HG03066 (cell line): ENCODE measurements around the gene CCNI.
"Not testable (repeated sequence)": the region's sequence is repeated elsewhere in the genome, so short reads cannot be mapped to it uniquely, and the experiment has no call there.

Experiments used
- ATAC-seq: cut with Tn5 transposase; IDR thresholded peaks from one replicate; pipeline ENCODE4 v1.9.1; 2021; ENCODE audit warnings: low read depth; ENCODE audit not compliant: unreplicated experiment

Gene CCNI

GRCh38 chr4:77084019-77084639 lies 8.3 kb upstream of the CCNI start:
- ATAC-seq, result no peak

DNA sequence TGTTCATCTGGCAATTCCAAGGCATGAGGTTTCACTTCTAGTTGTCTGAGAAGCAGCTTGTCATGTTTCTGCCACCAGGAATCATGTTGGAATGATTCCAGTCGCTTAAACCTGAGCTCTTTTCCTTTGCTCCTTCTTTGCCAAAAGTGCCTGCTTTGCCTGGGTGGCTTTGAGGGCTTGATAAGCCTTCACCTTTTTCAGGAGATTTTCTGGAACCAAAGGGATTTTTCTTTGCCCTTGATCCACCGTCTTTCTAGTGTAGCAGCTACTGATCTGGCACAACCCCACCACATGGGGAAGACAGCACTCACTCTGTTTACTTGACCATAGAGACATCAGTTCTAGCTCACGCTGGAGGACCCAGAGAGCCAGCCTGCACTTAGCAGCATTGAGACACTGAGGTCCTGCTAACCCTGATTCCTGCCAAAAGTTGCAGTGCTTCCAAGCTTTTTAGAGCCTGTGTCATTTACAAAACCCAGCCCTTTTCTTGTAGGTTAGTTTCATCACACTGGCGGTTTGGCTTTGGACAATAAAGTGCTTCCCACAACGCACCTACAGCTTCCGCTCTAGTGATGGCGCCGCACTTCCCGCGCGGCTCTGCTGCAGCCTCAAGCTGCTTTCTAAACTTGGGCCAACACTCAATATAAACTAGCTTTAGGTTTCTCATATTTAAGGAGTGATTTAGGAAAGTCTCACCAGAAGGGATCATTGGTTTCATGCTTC lies 7.3 kb upstream of the CCNI start:
- no peak for ATAC-seq

GRCh38 chr4:77080806-77081205 lies 5.0 kb upstream of the CCNI start:
- ATAC-seq, result not testable (repeated sequence)

DNA sequence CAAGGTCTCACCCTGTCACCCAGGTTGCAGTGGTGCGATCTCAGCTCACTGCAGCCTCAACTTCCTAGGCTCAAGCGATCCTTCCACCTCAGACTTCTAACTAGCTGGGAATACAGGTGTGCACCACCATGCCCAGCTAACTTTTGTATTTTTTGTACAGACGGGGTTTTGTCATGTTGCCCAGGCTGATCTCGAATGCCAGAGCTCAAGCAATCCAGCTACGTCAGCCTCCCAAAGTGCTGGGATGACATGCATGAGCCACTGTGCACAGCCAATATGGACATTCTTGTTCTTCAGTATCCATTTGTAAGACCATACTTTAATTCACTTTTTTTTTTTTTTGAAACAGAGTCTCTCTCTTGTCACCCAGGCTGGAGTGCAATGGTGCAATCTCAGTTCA lies 3.5 kb upstream of the CCNI start:
- no peak for ATAC-seq

DNA sequence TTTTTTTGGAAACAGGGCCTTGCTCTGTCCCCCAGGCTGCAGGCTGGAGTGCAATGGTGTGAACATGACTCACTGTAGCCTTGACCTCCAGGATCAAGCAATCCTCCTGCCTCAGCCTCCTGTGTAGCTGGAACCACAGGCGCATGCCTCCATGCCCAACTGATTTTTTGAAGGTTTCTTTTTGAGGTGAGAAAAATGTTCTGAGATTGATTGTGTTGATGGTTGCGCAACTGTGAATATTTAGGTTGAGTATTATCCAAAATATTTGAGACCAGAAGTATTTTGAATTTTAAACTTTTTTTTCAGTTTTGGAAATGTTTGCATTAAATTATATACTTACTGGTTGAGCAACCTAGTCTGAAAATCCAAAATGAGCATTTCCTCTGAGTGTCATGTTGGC lies 2.6 kb upstream of the CCNI start:
- ATAC-seq, result no peak

DNA sequence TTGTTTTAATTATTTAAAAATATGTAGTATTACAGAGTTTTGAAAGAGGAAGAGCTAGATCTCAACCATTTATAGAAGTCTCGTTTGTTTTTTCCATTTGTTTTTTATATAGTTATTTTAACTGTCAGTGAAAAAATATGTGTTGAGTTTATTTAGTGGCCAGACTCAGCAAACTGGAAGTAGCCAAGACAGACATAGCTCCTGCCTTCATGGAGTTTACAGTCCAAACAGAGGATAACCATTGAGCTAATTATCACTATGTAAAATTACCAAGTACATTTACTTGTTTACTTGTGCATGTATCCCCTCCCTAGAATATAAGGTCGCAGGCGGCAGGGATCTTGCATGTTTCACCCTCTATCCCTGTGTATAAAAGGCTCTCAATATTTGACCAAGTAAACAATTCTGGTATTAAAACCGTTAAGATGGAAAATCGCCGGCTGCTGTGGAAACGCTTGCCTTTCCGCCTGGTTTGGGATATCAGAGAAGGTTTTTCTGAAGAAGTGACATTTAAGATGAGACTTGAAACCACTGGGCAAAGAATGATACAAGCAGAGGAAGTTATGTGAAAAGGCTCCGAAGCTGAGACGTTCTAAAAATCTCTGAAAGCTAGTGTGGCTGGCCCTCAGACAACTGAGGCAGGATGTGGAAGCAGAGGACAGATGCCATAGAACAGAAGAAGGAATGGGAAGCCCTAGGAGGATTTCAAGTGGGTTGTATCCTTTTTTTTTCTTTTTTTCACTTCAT lies 1.3 kb upstream of the CCNI start:
- no peak for ATAC-seq

DNA sequence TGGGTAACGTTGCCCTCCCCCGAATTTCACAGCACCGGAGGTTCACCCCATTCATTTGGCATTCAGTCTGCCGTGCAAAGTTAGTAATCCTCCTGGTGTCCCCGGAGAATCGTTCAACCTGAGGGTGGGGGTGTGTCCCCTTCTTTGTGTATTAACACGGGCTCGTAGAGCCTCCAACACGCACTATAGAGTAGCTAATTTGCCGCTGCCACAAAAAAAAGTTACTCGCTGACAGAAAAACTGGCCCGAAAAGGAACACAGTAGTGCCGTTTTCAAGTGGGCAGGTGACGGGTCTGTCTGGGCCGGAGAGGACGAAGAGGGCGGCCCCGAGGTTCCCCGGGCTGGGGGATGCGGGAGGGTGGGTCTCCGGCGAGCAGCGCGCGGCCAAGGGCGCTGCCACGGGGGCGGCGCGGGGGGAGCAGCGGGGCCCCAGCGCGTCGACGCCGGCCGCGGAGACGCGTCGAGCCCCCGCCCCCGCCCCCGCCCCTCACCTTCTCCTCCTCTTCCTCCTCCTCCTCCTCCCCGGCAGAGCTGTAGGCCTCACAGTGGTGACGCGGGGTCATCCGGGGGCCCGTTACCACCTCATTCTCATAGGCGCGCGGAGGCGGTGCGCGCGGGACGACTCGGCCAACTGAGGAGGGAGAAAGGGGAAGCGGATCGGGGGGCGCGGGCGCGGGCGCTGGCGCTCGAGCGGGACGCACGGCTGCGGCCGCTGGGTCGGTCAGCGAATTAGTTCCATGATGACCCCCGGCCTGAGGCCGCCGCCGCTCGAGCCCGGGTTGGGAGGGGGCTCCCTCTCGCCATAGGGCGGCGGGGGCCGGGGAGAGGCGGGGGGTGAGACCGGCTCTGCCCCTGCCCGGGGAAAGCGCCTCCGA lies 571 bp downstream of the CCNI start:
- peak; percentile 51 for ATAC-seq

DNA sequence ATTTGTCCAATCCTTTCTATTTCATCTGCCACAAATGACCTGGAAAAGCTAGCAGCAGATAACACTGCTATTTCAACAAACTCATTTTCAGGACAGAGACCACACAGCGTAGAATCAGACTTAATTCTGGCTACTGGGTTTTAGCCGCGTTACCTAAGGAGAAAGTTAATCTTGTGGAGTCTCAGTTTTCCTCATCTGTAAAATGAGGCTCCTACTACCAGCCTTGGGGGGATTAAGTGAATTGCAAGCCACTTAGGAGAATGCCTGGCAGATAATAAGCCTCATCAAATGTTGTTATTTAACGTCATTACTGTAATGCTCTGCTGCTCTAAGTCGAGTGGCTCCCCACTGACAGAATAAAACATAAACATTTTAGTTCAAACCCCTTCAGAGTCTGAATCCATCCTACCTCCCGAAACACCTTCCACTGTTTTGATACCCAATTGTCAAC lies 1.4 kb downstream of the CCNI start:
- no peak for ATAC-seq

GRCh38 chr4:77073981-77074380 lies 1.8 kb downstream of the CCNI start:
- no peak for ATAC-seq

- ATAC-seq, result no peak
Measured at GRCh38 chr4:77073106-77073809, 2.5 kb downstream of the CCNI start.

GRCh38 chr4:77072195-77072753 lies 3.5 kb downstream of the CCNI start:
- ATAC-seq, result no peak

- ATAC-seq, result peak; percentile 50
Measured at GRCh38 chr4:77069514-77069913, 6.3 kb downstream of the CCNI start.

DNA sequence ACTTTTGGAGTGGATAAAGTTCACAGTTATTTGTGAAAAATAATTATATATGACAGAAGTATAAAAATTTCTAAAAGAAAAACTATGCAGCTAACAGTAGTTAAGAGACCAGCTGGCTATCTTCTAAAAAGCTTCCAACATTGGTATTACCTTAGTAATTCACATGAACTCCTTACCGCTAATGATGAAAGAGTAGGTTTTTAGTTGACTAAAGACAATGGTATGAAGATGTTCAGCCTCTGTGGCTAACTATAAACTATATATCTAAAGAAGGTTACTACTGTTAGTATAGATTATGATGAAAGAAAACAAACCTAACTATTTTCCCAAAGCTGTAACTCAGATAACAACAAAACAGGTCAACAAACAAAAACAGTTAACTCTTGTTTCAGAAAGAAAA lies 10.4 kb downstream of the CCNI start:
- ATAC-seq, result no peak

DNA sequence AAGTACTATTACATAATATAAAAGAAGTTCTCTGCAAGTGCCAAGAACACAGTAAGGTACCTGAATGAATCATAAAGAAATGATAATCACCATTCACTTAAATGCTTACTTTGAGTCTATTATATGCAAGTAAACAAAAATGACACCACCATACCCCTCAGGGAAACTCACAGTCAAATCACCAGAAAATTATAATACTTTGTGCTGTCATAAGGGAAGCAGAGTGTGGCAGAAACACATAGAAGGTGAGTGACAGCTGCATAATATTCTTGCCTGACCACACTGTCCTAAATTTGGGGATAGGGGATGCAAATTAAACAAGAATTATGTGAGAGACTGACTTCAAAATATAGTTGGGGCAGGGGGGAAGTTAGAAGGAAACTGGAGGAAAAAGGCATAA lies 12.9 kb downstream of the CCNI start:
- ATAC-seq, result no peak

DNA sequence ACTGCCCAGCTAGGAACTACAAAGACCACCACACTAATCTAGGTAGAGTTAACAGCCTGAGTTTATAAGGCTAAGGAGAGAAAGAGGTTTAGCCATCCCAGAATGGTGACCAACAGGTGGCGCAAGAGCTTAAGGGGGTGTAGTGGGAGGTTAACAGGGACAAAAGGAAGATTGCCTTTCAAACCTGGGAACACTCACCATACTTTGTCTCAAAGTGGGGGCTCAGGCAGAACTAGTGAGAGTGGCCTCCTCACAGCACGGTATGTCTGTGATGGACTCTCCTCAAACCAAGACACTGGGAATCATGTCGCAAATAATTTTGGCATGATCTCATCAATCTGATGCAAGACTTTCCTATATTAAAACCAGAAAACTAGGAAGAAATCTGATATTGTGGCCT lies 23.4 kb downstream of the CCNI start:
- ATAC-seq, result no peak

DNA sequence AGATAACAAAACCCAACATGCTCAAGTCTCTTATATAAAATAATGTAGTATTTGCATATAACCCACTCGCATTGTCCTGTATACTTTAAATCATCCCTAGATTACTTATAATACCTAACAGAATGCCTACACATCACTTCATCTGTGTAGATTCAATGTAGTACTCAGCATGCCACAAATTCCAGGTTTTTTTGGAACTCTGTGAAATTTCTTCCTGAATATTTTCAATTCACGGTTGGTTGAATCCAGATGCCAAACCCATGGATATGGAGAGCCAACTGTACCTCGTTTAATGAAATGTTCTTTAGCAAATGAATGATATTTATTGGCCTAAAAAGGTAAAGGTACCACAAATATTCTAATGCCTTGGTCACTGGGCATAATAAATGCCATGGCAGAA lies 24.8 kb downstream of the CCNI start:
- ATAC-seq, result no peak

- ATAC-seq, result no peak
Measured at GRCh38 chr4:77047037-77047436, 28.8 kb downstream of the CCNI start.

GRCh38 chr4:77045490-77045889 lies 30.3 kb downstream of the CCNI start:
- no peak for ATAC-seq

DNA sequence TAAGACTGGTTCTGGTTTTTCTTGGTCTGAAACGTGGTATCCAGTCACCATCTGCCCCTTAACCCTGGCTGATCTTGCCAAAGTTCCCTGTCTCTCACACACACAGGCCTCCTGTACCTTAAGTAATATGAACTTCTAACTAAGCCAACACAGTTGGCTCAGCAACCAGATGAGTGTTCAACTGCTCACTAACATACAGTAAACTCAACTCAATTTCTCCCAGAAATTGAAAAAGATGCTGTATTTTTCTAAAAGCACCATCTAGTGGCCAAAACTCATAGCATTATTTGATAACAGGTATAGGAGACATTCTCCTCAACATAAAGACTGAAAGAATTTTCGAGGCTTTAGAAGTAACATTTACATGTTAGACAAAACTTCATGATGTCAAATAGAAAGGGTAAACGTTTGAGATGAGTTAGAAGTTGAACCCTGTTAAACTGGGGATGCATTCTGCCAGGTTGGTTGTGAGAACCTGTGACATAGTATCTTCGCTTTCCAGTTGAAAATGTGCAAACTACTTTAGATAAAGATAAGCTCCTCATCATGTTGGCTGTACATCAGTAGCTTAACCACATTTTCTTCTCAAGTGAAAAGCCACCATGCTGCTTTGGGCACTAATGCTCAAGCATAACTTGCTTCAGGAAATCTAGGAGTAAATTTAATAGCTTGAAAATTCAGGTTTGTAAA lies 31.2 kb downstream of the CCNI start:
- ATAC-seq, result no peak
